K562 (cell line): Measurements from ENCODE around the gene POTEM.
"Not testable (repeated sequence)": the region's sequence is repeated elsewhere in the genome, so short reads cannot be mapped to it uniquely, and the experiment has no call there.

Experiments used
- DDX20 ChIP-seq: fragments of 450-650 bp; IDR thresholded peaks from 2 replicates; pipeline ENCODE4 v1.6.1; 2016; ENCODE audit warnings: missing genetic modification characterization, low read depth, mild to moderate bottlenecking, missing compliant biosample characterization, moderate library complexity
- DNMT1 ChIP-seq: fragments of 450-650 bp; IDR thresholded peaks from 2 replicates; pipeline ENCODE4 v1.6.1; 2016; ENCODE audit warnings: antibody characterized with exemption, mild to moderate bottlenecking
- EP400 ChIP-seq: fragments of 450-650 bp; IDR thresholded peaks from 2 replicates; pipeline ENCODE4 v1.6.1; 2017; ENCODE audit warnings: antibody characterized with exemption, mild to moderate bottlenecking, moderate library complexity
- GTF3C2 ChIP-seq: IDR thresholded peaks from 3 replicates; pipeline ENCODE4 v1.6.1; 2011; ENCODE audit warnings: borderline replicate concordance, mild to moderate bottlenecking, moderate library complexity; ENCODE audit not compliant: insufficient read length; ENCODE audit errors: extremely low read depth
- MBD2 ChIP-seq: sonication (generic); IDR thresholded peaks from 2 replicates; pipeline ENCODE4 v1.6.1; 2016; ENCODE audit warnings: low read depth, borderline replicate concordance
- POLR2A ChIP-seq: fragments of 450-650 bp; conservative IDR thresholded peaks from 2 replicates; pipeline ENCODE4 v1.6.1; 2016
- ZKSCAN1 ChIP-seq: fragments of 150-350 bp; IDR thresholded peaks from 2 replicates; pipeline ENCODE4 v1.6.1; 2016; ENCODE audit warnings: low read depth, low read length
- ZNF121 ChIP-seq: sonication (generic); formaldehyde crosslinking; conservative IDR thresholded peaks from 2 replicates; pipeline ENCODE4 v1.8.0; 2022; ENCODE audit warnings: missing genetic modification reagents

GRCh38 chr14:19002566-19002965 lies 35.3 kb downstream of the POTEM start:
- not testable (repeated sequence) for TF ChIP-seq ZKSCAN1; GTF3C2; EP400; DNMT1; ZNF121 (CRISPR knock-in tag); DDX20 (tag); POLR2A; MBD2
